Activated CD4-positive, alpha-beta T cell treated with anti-CD3 and anti-CD28 coated beads, Interleukin-2, amount 10 ng/mL, durations not matched to agents 24 days and 14 days (primary cell): ENCODE results near the gene PLXNA2. TPM values are rescaled to one million over a fixed set of nuclear protein-coding genes. Genes with fewer than 3 reads are reported as not detected.

Source experiments
- DNase-seq: peaks from one replicate; pipeline ENCODE4 v3.0.0; 2022
- H3K27ac Mint-ChIP-seq: one replicate; pipeline ENCODE4 v1.8.0; 2022; ENCODE audit warnings: mild to moderate bottlenecking, mixed read lengths
- H3K27me3 Mint-ChIP-seq: one replicate; pipeline ENCODE4 v1.8.0; 2022; ENCODE audit warnings: mixed read lengths
- H3K36me3 Mint-ChIP-seq: one replicate; pipeline ENCODE4 v1.8.0; 2022; ENCODE audit warnings: low read depth, mild to moderate bottlenecking, mixed read lengths
- H3K4me1 Mint-ChIP-seq: one replicate; pipeline ENCODE4 v1.8.0; 2021; ENCODE audit warnings: mixed read lengths
- H3K4me3 Mint-ChIP-seq: one replicate; pipeline ENCODE4 v1.8.0; 2022; ENCODE audit warnings: mild to moderate bottlenecking, moderate library complexity, mixed read lengths
- H3K9me3 Mint-ChIP-seq: one replicate; pipeline ENCODE4 v1.8.0; 2021; ENCODE audit warnings: mixed read lengths
- intact Hi-C: fragments of 100-400 bp; cut with micrococcal nuclease; formaldehyde crosslinking; loops from one replicate; pipeline ENCODE4 v1.15.1; 2023
- total RNA-seq: library from RNA; stranded (reverse); gene quantifications from 2 replicates; pipeline ENCODE4 v1.2.3, GENCODE V29; 2022

Gene PLXNA2
- total RNA-seq, 1 donor from 2014 or later: not detected

- Mint-ChIP-seq H3K27ac (no peak overlapping the region), H3K27me3 (peaks cover 75% of the 10 kb centered on the region), H3K4me1 (peaks cover 20% of the 10 kb centered on the region), H3K36me3 (no peaks in the 10 kb centered on the region), H3K4me3 (no peak overlapping the region), H3K9me3 (no peaks in the 10 kb centered on the region)
- no peak for DNase-seq
- intact Hi-C loops: loop anchor here (10.0 kb wide), 1 partner anchor 356 kb away; no protein-coding TSS in a partner anchor
Measured at GRCh38 chr1:208240662-208241355, 3.4 kb downstream of the PLXNA2 start.

DNA sequence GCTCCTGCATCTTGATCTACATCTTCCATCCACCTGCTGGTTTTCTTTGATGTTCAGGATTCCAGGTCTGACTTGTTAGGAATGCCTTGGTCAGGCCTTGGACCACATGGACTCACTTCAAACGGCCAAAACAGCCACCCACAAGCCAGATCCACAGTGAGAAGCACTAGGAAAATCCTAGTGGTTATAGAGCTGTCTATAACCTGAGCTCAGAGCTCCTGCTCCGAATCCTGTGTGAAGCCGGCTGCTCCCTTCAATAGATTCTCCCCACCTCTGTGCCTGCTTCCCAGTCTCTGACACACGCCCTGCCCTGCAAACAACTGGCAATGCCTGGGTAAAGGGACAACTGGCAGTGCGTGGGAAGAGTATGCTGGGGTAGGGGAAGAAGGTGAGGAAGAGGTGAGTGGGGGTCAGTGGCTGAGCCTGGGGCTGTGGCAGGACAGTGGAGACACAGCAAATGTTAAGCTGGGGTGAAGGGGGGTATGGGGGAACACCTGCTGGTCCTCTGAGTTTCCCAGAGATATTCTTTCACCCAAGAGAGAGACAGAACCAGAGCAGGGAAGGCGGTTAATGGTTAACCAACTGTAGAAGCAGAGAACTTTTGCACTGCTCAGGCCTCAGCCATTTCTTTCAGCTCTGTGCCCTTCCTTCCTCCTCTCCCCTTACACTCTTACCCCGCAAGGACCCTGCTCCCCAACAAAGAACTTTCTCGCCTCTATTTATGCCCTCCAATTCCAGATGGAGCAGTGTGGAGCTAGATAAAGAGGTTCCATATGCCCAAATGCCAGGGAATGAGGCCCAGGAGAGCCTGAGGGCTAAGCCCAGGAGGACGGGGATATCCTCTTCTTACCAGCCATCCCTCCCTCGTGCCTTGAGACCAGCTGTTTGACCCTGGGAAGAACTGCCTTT lies 4.5 kb downstream of the PLXNA2 start:
- Mint-ChIP-seq H3K27me3 (peaks cover 74% of the 10 kb centered on the region), H3K4me1 (peaks cover 18% of the 10 kb centered on the region), H3K4me3 (no peak overlapping the region), H3K9me3 (no peaks in the 10 kb centered on the region), H3K27ac (no peak overlapping the region), H3K36me3 (no peaks in the 10 kb centered on the region)
- DNase-seq: no peak
- intact Hi-C loops: loop anchor here (10.0 kb wide), 1 partner anchor 355 kb away; no protein-coding TSS in a partner anchor

DNA sequence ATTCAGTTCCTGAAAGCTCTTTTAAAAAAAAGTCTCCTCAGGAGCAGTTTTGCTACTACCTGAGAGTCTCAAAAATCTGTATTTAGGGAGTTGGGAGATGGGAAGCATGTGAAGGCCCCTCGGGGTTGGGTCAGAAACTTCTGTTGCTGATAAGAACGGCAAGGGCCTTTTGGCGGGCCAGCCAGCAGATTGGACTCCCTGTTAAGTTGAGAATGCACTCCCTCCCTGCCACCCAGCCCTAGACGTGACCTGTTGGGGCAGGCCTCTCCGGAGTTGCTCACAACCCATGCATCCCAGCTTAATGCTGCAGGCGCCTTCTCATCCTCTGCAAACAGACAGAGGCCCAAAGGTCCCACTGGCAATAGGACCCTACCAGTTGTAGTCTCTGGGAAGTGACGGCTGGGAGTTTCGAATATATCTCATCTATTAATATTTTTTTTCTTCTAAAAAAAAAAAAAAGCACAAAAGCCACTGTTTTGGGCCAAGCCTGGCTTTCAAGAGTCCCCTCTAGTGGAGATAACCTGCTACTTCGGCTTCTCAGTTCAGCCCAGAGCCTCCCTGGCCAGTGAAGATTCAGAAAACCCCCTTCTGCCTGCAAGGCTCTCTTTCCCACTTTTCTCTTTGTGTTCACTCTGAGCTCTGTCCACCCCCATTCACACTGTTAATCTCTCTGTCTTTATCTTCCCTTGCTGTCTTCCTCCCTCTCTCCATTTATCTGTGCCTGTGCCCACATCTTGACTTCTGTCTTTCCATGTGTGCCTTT lies 5.3 kb downstream of the PLXNA2 start:
- H3K36me3 Mint-ChIP-seq: no peaks in the 10 kb centered on the region
- peak; percentile 66 for DNase-seq
- peaks cover 72% of the 10 kb centered on the region for H3K27me3 Mint-ChIP-seq
- intact Hi-C loops: no loop called here
- no peak overlapping the region for H3K27ac Mint-ChIP-seq
- H3K4me3 Mint-ChIP-seq: no peak overlapping the region
- H3K4me1 Mint-ChIP-seq: peaks cover 14% of the 10 kb centered on the region
- no peaks in the 10 kb centered on the region for H3K9me3 Mint-ChIP-seq

- no peak overlapping the region for H3K27ac Mint-ChIP-seq
- no peaks in the 10 kb centered on the region for H3K9me3 Mint-ChIP-seq
- peaks cover 73% of the 10 kb centered on the region for H3K27me3 Mint-ChIP-seq
- DNase-seq: no peak
- peaks cover 14% of the 10 kb centered on the region for H3K4me1 Mint-ChIP-seq
- no peaks in the 10 kb centered on the region for H3K36me3 Mint-ChIP-seq
- H3K4me3 Mint-ChIP-seq: no peak overlapping the region
- intact Hi-C loops: no loop called here
Measured at GRCh38 chr1:208237241-208237640, 6.9 kb downstream of the PLXNA2 start.

- peak overlapping the region; percentile 64 for H3K4me3 Mint-ChIP-seq
- intact Hi-C loops: no loop called here
- H3K9me3 Mint-ChIP-seq: no peaks in the 10 kb centered on the region
- DNase-seq: peak; percentile 64
- peak overlapping the region; percentile 60 for H3K27ac Mint-ChIP-seq
- peaks cover 14% of the 10 kb centered on the region for H3K4me1 Mint-ChIP-seq
- H3K36me3 Mint-ChIP-seq: no peaks in the 10 kb centered on the region
- H3K27me3 Mint-ChIP-seq: peaks cover 66% of the 10 kb centered on the region
Measured at GRCh38 chr1:208235982-208236761, 8.0 kb downstream of the PLXNA2 start.

DNA sequence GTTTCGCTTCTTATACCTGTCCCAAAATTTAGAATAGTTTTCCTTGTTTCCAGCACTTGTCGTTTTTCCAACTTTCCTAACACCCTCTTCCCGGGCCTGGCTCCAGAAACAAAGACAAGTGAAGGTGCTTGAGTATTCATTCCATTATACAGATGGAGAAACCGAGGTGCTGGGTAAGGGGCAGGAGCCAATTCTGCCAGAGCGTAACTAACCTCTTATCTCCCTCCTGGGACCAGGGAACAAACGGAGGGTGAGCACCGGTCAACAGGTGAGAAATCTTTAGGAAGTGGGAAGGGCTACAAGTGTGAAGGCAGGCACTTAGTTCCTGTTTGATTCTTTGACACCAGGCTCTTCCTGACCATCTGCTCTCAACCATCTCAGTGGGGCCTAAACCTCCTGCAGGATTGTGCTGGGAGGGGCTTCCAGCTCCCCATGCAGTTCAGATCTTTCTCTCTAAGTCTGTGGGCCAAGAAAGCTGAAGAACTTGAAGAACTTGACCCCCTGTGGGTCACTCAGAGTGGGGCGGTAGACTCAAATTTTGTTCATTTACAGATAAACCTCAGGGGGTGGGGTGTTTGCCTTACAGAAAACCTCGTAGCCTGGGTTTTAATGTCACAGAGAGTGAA lies 8.7 kb downstream of the PLXNA2 start:
- no peak for DNase-seq
- intact Hi-C loops: no loop called here

DNA sequence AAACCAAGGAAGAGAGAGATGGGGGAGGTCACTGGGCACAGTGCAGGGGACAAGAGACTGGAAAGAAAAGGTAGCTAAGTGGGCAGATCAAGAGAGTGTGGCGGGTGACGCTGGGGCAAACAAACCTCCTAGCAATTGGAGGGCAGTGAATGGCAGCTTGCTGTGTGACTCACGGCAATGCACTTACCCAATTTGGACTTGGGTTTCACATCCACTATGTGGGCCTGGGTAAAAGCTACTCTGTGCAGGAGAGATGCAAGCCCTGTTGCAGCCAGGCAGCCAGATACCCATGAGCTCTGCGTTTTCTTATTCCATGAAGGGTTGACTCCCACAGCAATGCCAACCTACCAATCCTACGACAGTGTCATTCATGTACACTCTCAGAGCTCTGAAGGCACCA lies 9.5 kb downstream of the PLXNA2 start:
- DNase-seq: no peak
- intact Hi-C loops: no loop called here
- Mint-ChIP-seq H3K4me3 (no peak overlapping the region), H3K27ac (no peak overlapping the region), H3K27me3 (peaks cover 61% of the 10 kb centered on the region), H3K36me3 (no peaks in the 10 kb centered on the region), H3K4me1 (peaks cover 14% of the 10 kb centered on the region), H3K9me3 (no peaks in the 10 kb centered on the region)

More for the DNA sequence above, 8.7 kb downstream of the PLXNA2 start:
- no peaks in the 10 kb centered on the region for H3K9me3 Mint-ChIP-seq
- peaks cover 68% of the 10 kb centered on the region for H3K27me3 Mint-ChIP-seq
- no peaks in the 10 kb centered on the region for H3K36me3 Mint-ChIP-seq
- H3K27ac Mint-ChIP-seq: no peak overlapping the region
- no peak overlapping the region for H3K4me3 Mint-ChIP-seq
- peaks cover 14% of the 10 kb centered on the region for H3K4me1 Mint-ChIP-seq

DNA sequence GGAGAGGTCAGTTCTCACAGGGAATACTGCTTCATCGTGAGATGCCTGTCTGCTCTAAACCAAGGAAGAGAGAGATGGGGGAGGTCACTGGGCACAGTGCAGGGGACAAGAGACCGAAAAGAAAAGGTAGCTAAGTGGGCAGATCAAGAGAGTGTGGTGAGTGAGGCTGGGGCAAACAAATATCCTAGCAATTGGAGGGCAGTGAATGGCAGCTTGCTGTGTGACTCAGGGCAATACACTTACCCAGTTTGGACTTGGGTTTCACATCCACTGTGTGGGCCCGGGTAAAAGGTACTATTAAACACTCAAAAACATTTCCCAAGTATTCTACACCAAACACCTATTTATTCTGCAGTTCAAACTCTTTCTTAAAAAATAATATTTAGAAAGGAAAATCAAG lies 10.2 kb downstream of the PLXNA2 start:
- Mint-ChIP-seq H3K4me3 (no peak overlapping the region), H3K9me3 (no peaks in the 10 kb centered on the region), H3K4me1 (peaks cover 12% of the 10 kb centered on the region), H3K27me3 (peaks cover 58% of the 10 kb centered on the region), H3K36me3 (no peaks in the 10 kb centered on the region), H3K27ac (no peak overlapping the region)
- intact Hi-C loops: no loop called here
- no peak for DNase-seq

DNA sequence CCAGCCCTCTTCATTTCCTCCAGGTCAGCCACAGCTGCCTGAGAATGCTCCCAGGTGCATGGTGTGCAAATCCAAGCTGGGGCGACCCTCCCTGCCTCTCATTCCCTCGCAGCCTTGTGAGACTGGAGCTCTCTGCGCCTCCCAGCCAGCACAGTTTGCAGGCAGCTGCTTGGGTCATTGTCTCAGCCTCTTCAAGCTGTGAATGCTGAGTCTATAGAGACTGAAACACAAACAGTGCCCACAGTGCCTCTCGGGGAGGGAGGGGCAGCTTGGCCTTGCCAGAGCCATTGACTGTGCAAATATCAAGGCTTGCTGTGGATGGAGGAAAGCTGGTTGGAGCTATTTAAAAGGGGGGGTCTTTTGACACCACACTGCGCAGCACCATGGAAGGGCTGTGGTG lies 10.6 kb downstream of the PLXNA2 start:
- H3K36me3 Mint-ChIP-seq: no peaks in the 10 kb centered on the region
- intact Hi-C loops: no loop called here
- H3K4me1 Mint-ChIP-seq: peaks cover 12% of the 10 kb centered on the region
- H3K9me3 Mint-ChIP-seq: no peaks in the 10 kb centered on the region
- H3K27ac Mint-ChIP-seq: no peak overlapping the region
- no peak for DNase-seq
- H3K27me3 Mint-ChIP-seq: peaks cover 61% of the 10 kb centered on the region
- H3K4me3 Mint-ChIP-seq: no peak overlapping the region

DNA sequence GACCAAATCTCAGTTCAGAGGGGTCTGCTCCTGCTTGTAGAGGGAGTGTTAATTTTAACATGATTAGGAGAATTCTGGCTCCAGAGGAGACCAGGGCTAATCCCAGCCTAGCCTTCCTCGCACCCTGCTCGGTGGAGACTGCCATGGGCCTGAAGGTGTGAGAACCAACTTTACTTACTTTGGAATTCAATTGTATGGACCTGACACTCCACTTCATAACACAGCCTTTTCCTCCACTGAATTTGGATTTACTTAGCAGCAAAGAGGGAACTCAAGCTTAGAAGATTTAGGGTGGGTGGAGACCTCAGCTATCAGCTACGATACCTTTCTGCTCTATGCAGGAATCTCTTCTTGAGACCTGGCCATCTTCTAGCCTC lies 11.5 kb downstream of the PLXNA2 start:
- intact Hi-C loops: no loop called here
- no peak overlapping the region for H3K4me3 Mint-ChIP-seq
- no peaks in the 10 kb centered on the region for H3K9me3 Mint-ChIP-seq
- H3K4me1 Mint-ChIP-seq: peaks cover 12% of the 10 kb centered on the region
- DNase-seq: no peak
- no peak overlapping the region for H3K27ac Mint-ChIP-seq
- no peaks in the 10 kb centered on the region for H3K36me3 Mint-ChIP-seq
- peaks cover 57% of the 10 kb centered on the region for H3K27me3 Mint-ChIP-seq

- no peak for DNase-seq
- intact Hi-C loops: no loop called here
- no peaks in the 10 kb centered on the region for H3K36me3 Mint-ChIP-seq
- peaks cover 12% of the 10 kb centered on the region for H3K4me1 Mint-ChIP-seq
- no peaks in the 10 kb centered on the region for H3K9me3 Mint-ChIP-seq
- H3K4me3 Mint-ChIP-seq: no peak overlapping the region
- peaks cover 57% of the 10 kb centered on the region for H3K27me3 Mint-ChIP-seq
- no peak overlapping the region for H3K27ac Mint-ChIP-seq
Measured at GRCh38 chr1:208231881-208232661, 12.1 kb downstream of the PLXNA2 start.

DNA sequence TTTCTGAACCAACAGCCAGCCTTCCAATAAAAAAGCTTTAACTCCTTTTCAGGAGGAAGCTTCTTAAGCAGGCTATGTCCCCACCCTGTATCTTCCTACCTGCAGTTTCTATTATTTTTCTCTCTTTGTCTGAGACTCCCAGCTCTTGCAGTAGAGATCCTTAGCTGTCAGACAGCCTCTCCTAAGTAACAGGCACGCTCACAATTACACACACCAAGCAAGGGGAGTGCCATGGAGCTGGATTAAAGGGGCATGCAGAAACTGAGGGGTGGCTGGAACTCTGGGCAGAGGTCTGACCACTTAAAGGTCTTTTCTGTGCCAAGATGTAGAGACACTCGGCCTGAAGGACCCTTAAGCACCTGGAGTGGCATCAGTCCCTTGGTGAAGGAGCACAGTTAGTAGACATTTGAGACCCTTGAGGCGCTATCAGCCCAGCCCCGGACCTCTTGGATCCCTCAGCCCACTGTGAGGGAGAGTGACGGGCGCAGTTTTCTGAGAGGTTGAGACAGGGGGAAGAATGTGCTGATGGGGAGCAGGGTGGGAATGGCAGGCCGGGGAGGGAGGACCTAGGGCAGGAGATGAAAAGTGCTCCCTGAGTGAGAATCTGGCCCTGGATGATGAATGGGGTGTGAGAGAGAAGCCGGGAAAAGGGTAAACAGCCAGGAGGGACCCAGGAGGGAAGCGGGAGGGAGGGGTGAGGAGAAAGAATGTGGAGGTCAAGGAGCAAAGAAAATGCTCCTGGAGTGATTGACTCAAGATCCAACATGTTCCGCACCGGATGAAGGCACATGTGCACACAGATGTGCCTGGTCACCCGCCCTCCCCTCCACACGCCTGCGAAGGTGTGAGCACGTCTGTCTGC lies 13.3 kb downstream of the PLXNA2 start:
- intact Hi-C loops: no loop called here
- H3K27ac Mint-ChIP-seq: no peak overlapping the region

More for the DNA sequence above, 13.3 kb downstream of the PLXNA2 start:
- DNase-seq: no peak
- H3K4me1 Mint-ChIP-seq: peaks cover 4% of the 10 kb centered on the region
- H3K36me3 Mint-ChIP-seq: no peaks in the 10 kb centered on the region
- no peaks in the 10 kb centered on the region for H3K9me3 Mint-ChIP-seq
- peaks cover 47% of the 10 kb centered on the region for H3K27me3 Mint-ChIP-seq
- no peak overlapping the region for H3K4me3 Mint-ChIP-seq
